T-cell (primary cell): ENCODE measurements around the gene PMPCA. TPM values are rescaled to one million over a fixed set of nuclear protein-coding genes. Genes with fewer than 3 reads are reported as not detected.

ENCODE experiments used
- ATAC-seq, 4 experiments: fragments of 200-7000 bp in 3 of 4; fragments of 150-1000 bp in 1 of 4; cut with Tn5 transposase; replicated peaks in 1 of 4; 1 replicate in 3 of 4; 2 replicates in 1 of 4; pipeline ENCODE4 v1.10.0; 2021; ENCODE audit warnings: moderate library complexity in 3 of 4, mild to moderate bottlenecking in 2 of 4, moderate number of reproducible peaks in 1 of 4
- CTCF ChIA-PET, 2 donors: fragments of 300-600 bp; sonication (Branson Sonifier 250); formaldehyde crosslinking; loops; one replicate each; lab custom pipeline; 2022; ENCODE audit warnings: antibody characterized with exemption in 2 of 2; lab: Charles Lee
- POLR2A ChIA-PET, 2 donors: fragments of 300-600 bp; sonication (Branson Sonifier 250); formaldehyde crosslinking; loops; one replicate each; lab custom pipeline; 2022; ENCODE audit warnings: antibody characterized with exemption in 2 of 2; lab: Charles Lee
- DNase-seq, 35 experiments: peaks; one replicate each; pipeline versions ENCODE4 v3.0.0 to v3.0.0-alpha.2; 2013 to 2023
- H3K27ac ChIP-seq: one replicate; pipeline ENCODE4 v1.5.1; 2013; ENCODE audit warnings: low read length
- H3K27me3 ChIP-seq, 2 experiments: replicated peaks in 1 of 2; 1 replicate in 1 of 2; 2 replicates in 1 of 2; pipeline versions ENCODE4 v1.6.1 to v1.7.0; 2013; ENCODE audit warnings: low read length in 1 of 2, mixed read lengths in 1 of 2; ENCODE audit not compliant: control insufficient read depth in 2 of 2, insufficient read depth in 2 of 2; ENCODE audit errors: extremely low read depth in 1 of 2
- H3K36me3 ChIP-seq, 2 donors: 1 replicate in 1 of 2; 2 replicates in 1 of 2; pipeline versions ENCODE4 v1.6.1 to v1.7.0; 2013; ENCODE audit warnings: low read length in 1 of 2; ENCODE audit not compliant: control insufficient read depth in 2 of 2, insufficient read depth in 1 of 2; ENCODE audit errors: extremely low read depth in 1 of 2
- H3K4me1 ChIP-seq, 2 experiments: 1 replicate in 1 of 2; 2 replicates in 1 of 2; pipeline versions ENCODE4 v1.6.1 to v1.7.0; 2013; ENCODE audit warnings: low read length in 2 of 2, mixed read lengths in 1 of 2; ENCODE audit not compliant: insufficient read depth in 2 of 2, control insufficient read depth in 1 of 2; ENCODE audit errors: extremely low read depth in 1 of 2
- H3K4me3 ChIP-seq, 2 donors: 1 replicate in 1 of 2; 2 replicates in 1 of 2; pipeline versions ENCODE4 v1.5.1 to v1.7.0; 2013; ENCODE audit warnings: mild to moderate bottlenecking in 2 of 2, low read length in 1 of 2, moderate library complexity in 1 of 2; ENCODE audit not compliant: control insufficient read depth in 1 of 2; ENCODE audit errors: extremely low read depth in 1 of 2
- H3K9me3 ChIP-seq: 2 replicates; pipeline ENCODE4 v1.7.0; 2013
- H3K27ac Mint-ChIP-seq, 2 donors: one replicate each; pipeline ENCODE4 v1.8.0; 2020 to 2021; ENCODE audit warnings: mild to moderate bottlenecking in 2 of 2, mixed read lengths in 2 of 2
- H3K27me3 Mint-ChIP-seq, 2 donors: one replicate each; pipeline ENCODE4 v1.8.0; 2021 to 2022; ENCODE audit warnings: mixed read lengths in 2 of 2
- H3K36me3 Mint-ChIP-seq: one replicate; pipeline ENCODE4 v1.8.0; 2021; ENCODE audit warnings: mixed read lengths
- H3K4me1 Mint-ChIP-seq, 3 donors: one replicate each; pipeline ENCODE4 v1.8.0; 2020 to 2022; ENCODE audit warnings: mixed read lengths in 3 of 3, mild to moderate bottlenecking in 1 of 3
- H3K4me3 Mint-ChIP-seq, 3 donors: one replicate each; pipeline ENCODE4 v1.8.0; 2020 to 2022; ENCODE audit warnings: mild to moderate bottlenecking in 3 of 3, mixed read lengths in 3 of 3, moderate library complexity in 3 of 3
- H3K9me3 Mint-ChIP-seq, 3 donors: one replicate each; pipeline ENCODE4 v1.8.0; 2020 to 2022; ENCODE audit warnings: mixed read lengths in 3 of 3
- WGBS: methylation state at CpG from one replicate; pipeline ENCODE4 v1.1.5; 2013; ENCODE audit warnings: missing lambda C conversion rate; ENCODE audit not compliant: insufficient coverage; 5-methylcytosine and 5-hydroxymethylcytosine counted together
- total RNA-seq, 35 experiments: library from RNA in 6 of 35; stranded (reverse) in 6 of 35; fragments of 120-200 nt in 1 of 35; gene quantifications; one replicate each; pipeline versions ENCODE4 v1.2.1 to v1.2.4 and lab custom pipeline; 2013 to 2026

The PMPCA gene
- total RNA-seq, 5 donors from 2014 or later (not counting 1 experiment from before 2014, with no cell fraction given), result 55.8 to 81.9 (median 65.7) TPM

DNA sequence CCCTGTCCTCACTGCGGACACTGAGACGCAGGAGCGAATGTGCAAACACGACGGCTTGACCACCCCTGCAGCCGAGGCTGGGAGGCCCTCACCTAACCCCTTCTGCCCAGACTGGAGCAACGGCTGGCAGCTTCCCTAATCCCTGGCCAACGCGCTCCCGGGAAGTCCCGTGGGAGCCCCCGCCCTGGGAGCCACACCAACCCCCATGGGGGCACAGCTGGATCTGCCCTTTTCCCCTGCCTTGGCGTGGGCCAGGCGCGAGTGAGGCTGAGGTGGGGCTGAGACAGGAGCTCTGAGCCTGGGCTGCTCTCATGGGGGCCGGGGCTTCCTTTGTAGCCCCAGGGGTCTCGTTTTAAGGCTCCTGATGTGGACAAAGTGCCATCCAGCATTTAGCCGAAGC lies 42.3 kb upstream of the PMPCA start:
- H3K27me3 Mint-ChIP-seq, result peaks cover 0 to 5% of the 10 kb centered on the region in 2 donors
- CTCF ChIA-PET, result no interaction called here

DNA sequence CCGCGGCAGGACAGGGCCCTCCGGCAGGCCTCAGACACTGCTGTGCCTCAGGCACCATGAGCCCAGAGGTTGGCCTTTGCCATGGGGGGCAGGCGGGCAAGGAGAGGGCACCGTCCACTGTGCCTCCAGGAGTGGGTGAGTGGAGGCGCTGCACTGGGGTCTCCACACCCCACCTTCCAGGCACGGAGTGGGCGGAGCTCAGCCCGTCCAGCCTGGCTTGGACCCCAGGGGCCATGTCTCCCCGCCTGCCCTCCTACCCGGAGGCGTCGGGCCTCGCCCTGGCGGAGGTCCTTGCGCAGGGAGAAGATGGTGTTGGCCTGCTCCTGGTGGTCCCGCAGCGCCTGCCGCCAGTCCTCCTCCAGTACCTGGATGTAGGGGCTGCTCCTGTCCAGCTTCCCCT lies 40.4 kb upstream of the PMPCA start:
- 97% methylated on average over 13 of the region's 19 CpGs for whole genome bisulfite sequencing
- ChIA-PET CTCF (no interaction called here), POLR2A (no interaction called here)
- no peaks in the 10 kb centered on the region for H3K36me3 Mint-ChIP-seq
- Histone ChIP-seq H3K4me1 (peaks cover 0 to 4% of the 10 kb centered on the region in 2 experiments), H3K36me3 (peaks cover 0 to under 1% of the 10 kb centered on the region in 2 donors), H3K9me3 (no peaks in the 10 kb centered on the region), H3K27ac (no peak overlapping the region), H3K4me3 (no peak overlapping the region), H3K27me3 (peaks cover 0 to 25% of the 10 kb centered on the region in 2 experiments)
- DNase-seq (no peak), ATAC-seq (no peak)
- no peaks in the 10 kb centered on the region for H3K4me1 Mint-ChIP-seq
- peaks cover 0 to 6% of the 10 kb centered on the region in 2 donors for H3K27me3 Mint-ChIP-seq
- H3K4me3 Mint-ChIP-seq, result no peak overlapping the region
- H3K27ac Mint-ChIP-seq, result no peak overlapping the region
- H3K9me3 Mint-ChIP-seq, result no peaks in the 10 kb centered on the region

More for the DNA sequence above, 42.3 kb upstream of the PMPCA start:
- no peak overlapping the region for H3K27ac Mint-ChIP-seq
- H3K4me1 ChIP-seq, result peaks cover 0 to 13% of the 10 kb centered on the region in 2 experiments
- DNase-seq, result no peak
- 90% methylated on average over 16 of the region's 18 CpGs for WGBS
- no peaks in the 10 kb centered on the region for H3K9me3 Mint-ChIP-seq
- H3K9me3 ChIP-seq, result no peaks in the 10 kb centered on the region
- H3K4me3 ChIP-seq, result no peak overlapping the region
- peaks cover 0 to 2% (median 0%) of the 10 kb centered on the region in 3 donors for H3K4me1 Mint-ChIP-seq
- no peaks in the 10 kb centered on the region for H3K36me3 Mint-ChIP-seq
- H3K4me3 Mint-ChIP-seq, result no peak overlapping the region
- no peaks in the 10 kb centered on the region for H3K36me3 ChIP-seq
- no peak overlapping the region for H3K27ac ChIP-seq
- no peak for ATAC-seq
- POLR2A ChIA-PET, result no interaction called here
- H3K27me3 ChIP-seq, result peaks cover 0 to 26% of the 10 kb centered on the region in 2 experiments

DNA sequence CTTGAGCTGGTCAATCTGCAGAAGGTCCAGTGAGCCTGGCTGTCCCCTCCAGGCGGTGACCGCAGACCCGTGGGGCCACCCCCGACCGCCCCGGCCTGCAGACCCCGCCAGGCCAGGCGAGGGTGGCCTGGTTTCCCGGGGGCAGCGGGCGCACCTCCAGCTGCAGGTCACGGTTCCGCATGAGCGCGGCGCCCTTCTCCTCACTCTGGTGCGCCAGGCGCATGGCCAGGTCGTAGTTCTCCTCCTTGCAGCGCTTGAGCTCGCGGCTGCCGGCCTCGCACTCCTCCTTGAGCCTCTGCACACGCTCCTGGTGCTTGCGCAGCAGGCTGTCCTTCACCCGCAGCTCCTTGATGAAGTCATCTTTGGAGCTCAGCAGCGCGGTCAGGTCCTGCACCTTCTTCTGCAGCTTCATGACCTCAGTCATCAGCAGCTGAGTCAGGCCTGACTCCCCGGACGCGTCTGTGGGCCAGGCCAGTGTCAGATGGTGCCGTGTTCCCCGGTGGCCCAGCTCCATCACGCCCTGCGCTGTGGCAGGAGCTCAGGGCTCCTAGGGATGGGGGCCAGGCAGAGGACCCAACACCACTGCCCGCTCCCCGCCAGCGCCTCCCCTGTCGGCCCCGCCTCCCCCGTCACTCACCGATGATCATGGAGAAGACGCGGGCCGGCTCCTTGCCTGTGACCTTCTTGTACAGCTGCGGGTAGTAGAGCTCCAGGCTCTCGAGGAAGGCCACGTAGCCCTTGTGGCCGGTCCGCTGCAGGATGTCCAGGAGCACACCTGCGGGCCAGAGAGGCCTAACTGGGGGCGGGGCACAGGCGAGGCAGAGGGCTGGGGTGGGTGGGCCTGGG lies 39.5 kb upstream of the PMPCA start:
- H3K27me3 ChIP-seq, result peaks cover 0 to 20% of the 10 kb centered on the region in 2 experiments
- H3K27ac Mint-ChIP-seq, result no peak overlapping the region
- H3K27ac ChIP-seq, result no peak overlapping the region
- H3K9me3 Mint-ChIP-seq, result no peaks in the 10 kb centered on the region
- H3K4me3 ChIP-seq, result no peak overlapping the region
- WGBS, result 95% methylated on average over 54 of the region's 54 CpGs
- ATAC-seq (no peak), DNase-seq (no peak)
- H3K27me3 Mint-ChIP-seq, result peaks cover 0 to 6% of the 10 kb centered on the region in 2 donors
- H3K9me3 ChIP-seq, result no peaks in the 10 kb centered on the region
- CTCF ChIA-PET, result interaction anchor here in 1 of 2 donors (0.6 kb wide), 1 partner anchor 753 kb away, joined by 3 read pairs; no protein-coding TSS in a partner anchor
- peaks cover 0 to 4% of the 10 kb centered on the region in 2 experiments for H3K4me1 ChIP-seq
- H3K36me3 ChIP-seq, result peaks cover 0 to 5% of the 10 kb centered on the region in 2 donors
- no peaks in the 10 kb centered on the region for H3K36me3 Mint-ChIP-seq
- POLR2A ChIA-PET, result no interaction called here
- H3K4me3 Mint-ChIP-seq, result no peak overlapping the region
- no peaks in the 10 kb centered on the region for H3K4me1 Mint-ChIP-seq

DNA sequence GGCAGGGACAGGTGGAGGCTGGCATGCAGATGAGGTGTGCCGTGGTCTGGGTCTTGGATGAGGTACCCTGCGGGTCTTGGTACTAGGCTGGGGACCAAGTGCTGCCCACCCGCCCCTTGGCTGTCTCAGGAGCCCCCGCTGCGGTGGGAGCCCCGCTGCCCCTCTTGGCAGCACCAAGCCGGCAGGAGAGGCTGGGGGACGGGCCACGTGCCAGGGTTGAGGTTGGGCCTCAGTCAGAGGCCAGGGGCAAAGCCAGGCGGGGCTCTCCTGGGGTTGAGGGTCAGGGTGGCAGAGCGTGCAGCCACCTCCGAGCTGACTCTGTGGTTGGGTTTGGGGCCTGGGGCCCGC lies 39.0 kb upstream of the PMPCA start:
- Histone ChIP-seq H3K36me3 (peaks cover 0 to 5% of the 10 kb centered on the region in 2 donors), H3K4me1 (peaks cover 0 to 4% of the 10 kb centered on the region in 2 experiments), H3K9me3 (no peaks in the 10 kb centered on the region), H3K27me3 (peaks cover 0 to 20% of the 10 kb centered on the region in 2 experiments), H3K27ac (no peak overlapping the region), H3K4me3 (no peak overlapping the region)
- peaks cover 0 to 6% of the 10 kb centered on the region in 2 donors for H3K27me3 Mint-ChIP-seq
- H3K27ac Mint-ChIP-seq, result no peak overlapping the region
- H3K36me3 Mint-ChIP-seq, result no peaks in the 10 kb centered on the region
- ChIA-PET CTCF (no interaction called here), POLR2A (interaction anchor here in 1 of 2 donors (0.6 kb wide), 1 partner anchor 13 kb away, joined by 3 read pairs; no protein-coding TSS in a partner anchor)
- no peaks in the 10 kb centered on the region for H3K4me1 Mint-ChIP-seq
- DNase-seq (no peak), ATAC-seq (no peak)
- no peak overlapping the region for H3K4me3 Mint-ChIP-seq
- WGBS, result 89% methylated on average over 13 of the region's 13 CpGs
- H3K9me3 Mint-ChIP-seq, result no peaks in the 10 kb centered on the region

DNA sequence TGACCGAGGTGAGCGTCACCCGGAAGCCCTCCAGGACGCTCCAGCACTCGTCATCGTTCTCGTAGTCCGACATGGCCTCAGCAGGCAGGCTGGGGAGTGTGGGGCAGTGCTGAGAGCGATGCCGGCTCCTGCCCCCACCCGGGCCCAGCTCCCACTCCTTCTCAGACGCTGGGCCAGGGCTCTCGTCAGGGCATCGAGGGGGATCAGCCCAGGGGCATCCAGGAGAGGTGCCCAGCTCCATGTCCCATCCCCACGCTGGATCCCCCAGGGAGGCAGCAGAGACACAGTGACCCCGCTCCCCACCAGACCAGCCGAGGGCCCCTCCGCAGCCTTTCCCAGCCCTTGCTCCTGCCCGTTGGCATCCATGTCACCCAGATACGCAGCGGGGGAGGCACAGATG lies 38.5 kb upstream of the PMPCA start:
- peaks cover 0 to 18% of the 10 kb centered on the region in 2 experiments for H3K27me3 ChIP-seq
- ChIA-PET CTCF (no interaction called here), POLR2A (interaction anchor here in 1 of 2 donors (0.6 kb wide), 1 partner anchor 13 kb away, joined by 3 read pairs; no protein-coding TSS in a partner anchor)
- peaks cover 0 to 6% of the 10 kb centered on the region in 2 donors for H3K27me3 Mint-ChIP-seq
- H3K27ac Mint-ChIP-seq, result no peak overlapping the region
- no peaks in the 10 kb centered on the region for H3K9me3 Mint-ChIP-seq
- no peak for DNase-seq
- H3K27ac ChIP-seq, result no peak overlapping the region
- WGBS, result 91% methylated on average over 18 of the region's 21 CpGs
- no peak overlapping the region for H3K4me3 ChIP-seq
- H3K4me1 Mint-ChIP-seq, result no peaks in the 10 kb centered on the region
- H3K9me3 ChIP-seq, result no peaks in the 10 kb centered on the region
- ATAC-seq, result no peak
- H3K4me1 ChIP-seq, result peaks cover 0 to 4% of the 10 kb centered on the region in 2 experiments
- H3K36me3 ChIP-seq, result peaks cover 0 to 5% of the 10 kb centered on the region in 2 donors
- H3K36me3 Mint-ChIP-seq, result no peaks in the 10 kb centered on the region
- no peak overlapping the region for H3K4me3 Mint-ChIP-seq

DNA sequence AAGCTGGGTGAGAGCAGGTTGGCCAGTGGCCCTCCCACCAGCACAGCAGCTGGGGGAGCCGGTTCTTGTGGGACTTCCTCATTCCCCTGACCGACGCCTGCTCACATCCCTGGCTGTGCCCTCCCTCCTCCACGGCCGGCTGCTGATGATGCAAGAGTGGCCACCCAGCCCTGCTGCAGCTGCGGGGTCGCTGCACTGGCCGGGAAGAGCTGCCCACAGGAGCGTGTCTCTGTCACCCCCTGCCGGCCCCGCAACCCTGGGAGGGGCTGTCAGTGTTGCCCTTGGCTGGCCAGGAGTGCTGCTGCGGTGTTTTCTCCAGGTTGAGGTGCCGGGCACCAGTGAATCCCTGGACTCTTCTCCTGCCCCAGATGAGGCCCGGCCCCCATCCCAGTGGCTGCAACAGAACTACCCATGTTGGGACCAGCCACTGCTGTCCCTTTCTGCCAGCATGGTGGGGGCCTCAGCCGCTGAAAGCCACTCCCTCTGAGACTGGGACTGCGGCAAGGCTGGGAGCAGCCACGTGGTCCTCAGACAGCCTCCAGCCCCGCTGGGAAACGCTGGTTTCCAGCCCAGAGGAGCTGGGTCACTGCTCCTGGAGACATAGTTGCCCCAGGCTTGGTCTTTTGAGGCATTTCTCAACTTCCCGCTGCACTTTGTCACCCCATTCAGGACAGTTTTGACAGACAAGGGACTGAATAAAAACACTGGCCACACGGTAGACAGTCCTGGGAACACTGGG lies 37.7 kb upstream of the PMPCA start:
- Mint-ChIP-seq H3K36me3 (no peaks in the 10 kb centered on the region), H3K4me3 (no peak overlapping the region), H3K9me3 (no peaks in the 10 kb centered on the region), H3K27ac (no peak overlapping the region), H3K27me3 (peaks cover 0 to 6% of the 10 kb centered on the region in 2 donors), H3K4me1 (no peaks in the 10 kb centered on the region)
- Histone ChIP-seq H3K27me3 (peaks cover 0 to 18% of the 10 kb centered on the region in 2 experiments), H3K9me3 (no peaks in the 10 kb centered on the region), H3K27ac (no peak overlapping the region), H3K4me1 (peaks cover 0 to 4% of the 10 kb centered on the region in 2 experiments), H3K4me3 (no peak overlapping the region), H3K36me3 (peaks cover 0 to 7% of the 10 kb centered on the region in 2 donors)
- WGBS, result 21% methylated on average over 20 of the region's 21 CpGs
- ChIA-PET CTCF (no interaction called here), POLR2A (no interaction called here)
- DNase-seq (peak in 1 of 35 experiments; percentile 27), ATAC-seq (no peak)
